Transverse colon (tissue), 4 donors: ENCODE data around the gene KIFC3. TPM values are rescaled to one million over a fixed set of nuclear protein-coding genes. Genes with fewer than 3 reads are reported as not detected.

ENCODE experiments used
- DNase-seq: peaks from one replicate; pipeline ENCODE4 v3.0.0-alpha.2; 2019
- H3K27ac ChIP-seq, 4 donors: fragments of 200-600 bp; sonication (generic); 2 replicates each; pipeline ENCODE4 v1.5.1; 2016 to 2018; ENCODE audit warnings: inconsistent platforms in 4 of 4
- H3K27me3 ChIP-seq: fragments of 200-600 bp; sonication (generic); 2 replicates; pipeline ENCODE4 v1.5.1; 2017; ENCODE audit warnings: inconsistent platforms
- H3K36me3 ChIP-seq, 4 donors: fragments of 200-600 bp; sonication (generic); 2 replicates each; pipeline ENCODE4 v1.5.1; 2017 to 2019; ENCODE audit warnings: inconsistent platforms in 4 of 4
- H3K4me1 ChIP-seq, 4 donors: fragments of 200-600 bp; sonication (generic); 2 replicates each; pipeline ENCODE4 v1.5.1; 2017 to 2020; ENCODE audit warnings: inconsistent platforms in 4 of 4
- H3K4me3 ChIP-seq, 4 donors: fragments of 200-600 bp; sonication (generic); 1 replicate in 1 of 4; 2 replicates in 3 of 4; pipeline versions ENCODE4 v1.5.1 to v1.6.1; 2017 to 2019; ENCODE audit warnings: inconsistent platforms in 4 of 4
- H3K9me3 ChIP-seq, 2 donors: fragments of 200-600 bp; sonication (generic); 2 replicates each; pipeline ENCODE4 v1.5.1; 2017 to 2019; ENCODE audit warnings: inconsistent platforms in 2 of 2
- CTCF ChIP-seq, 5 experiments: fragments of 200-600 bp in 3 of 5; fragments of 450-650 bp in 2 of 5; sonication (generic) in 3 of 5; IDR thresholded peaks; 1 replicate in 2 of 5; 2 replicates in 3 of 5; pipeline ENCODE4 v1.5.1; 2016 to 2017; ENCODE audit warnings: antibody characterized with exemption in 5 of 5, inconsistent platforms in 3 of 5, mild to moderate bottlenecking in 2 of 5, moderate library complexity in 1 of 5
- EP300 ChIP-seq: sonication (generic); formaldehyde crosslinking; IDR thresholded peaks from one replicate; pipeline ENCODE4 v1.6.1; 2017; ENCODE audit warnings: antibody characterized with exemption, low read depth
- POLR2A ChIP-seq: fragments of 450-650 bp; IDR thresholded peaks from one replicate; pipeline ENCODE4 v1.6.1; 2016; ENCODE audit warnings: antibody characterized with exemption, mild to moderate bottlenecking, moderate library complexity
- POLR2AphosphoS5 ChIP-seq, 3 donors: sonication (generic); formaldehyde crosslinking; IDR thresholded peaks; one replicate each; pipeline ENCODE4 v1.6.1; 2016; ENCODE audit warnings: antibody characterized with exemption in 3 of 3
- WGBS, 2 donors: methylation state at CpG; one replicate each; pipeline ENCODE4 v1.1.5; 2018; ENCODE audit warnings: low coverage in 1 of 2; 5-methylcytosine and 5-hydroxymethylcytosine counted together
- in situ Hi-C, 4 donors: fragments of 200-750 bp; cut with MboI; loops; one replicate each; pipeline versions ENCODE4 v1.15.0 to v1.15.1; 2017; ENCODE audit warnings: low sequenced_read_pairs in 3 of 4, low pct_ligation_motif_present in 1 of 4, low pct_unique_long_range_greater_than_20kb in 1 of 4
- intact Hi-C: fragments of 100-400 bp; cut with DNase I; formaldehyde crosslinking; loops from one replicate; pipeline ENCODE4 v1.15.1; 2023; ENCODE audit warnings: low total_unique reads
- total RNA-seq, 4 donors: library from RNA; depleted of rRNA; stranded (reverse); fragments of >200 nt; gene quantifications; one replicate each; pipeline ENCODE4 v1.1.0, GENCODE V29; 2016

Gene KIFC3
- total RNA-seq, 4 donors from 2014 or later = 5.2 to 46.8 (median 13.5) TPM

GRCh38 chr16:57801809-57802340, 416 bp downstream of the KIFC3 start:
- Histone ChIP-seq H3K36me3 (no peaks in the 10 kb centered on the region), H3K4me3 (peak overlapping the region; percentile 37 to 63 (median 53)), H3K4me1 (peaks cover 12 to 63% (median 35%) of the 10 kb centered on the region in 4 donors), H3K27me3 (peaks cover 87% of the 10 kb centered on the region), H3K9me3 (no peaks in the 10 kb centered on the region), H3K27ac (peak overlapping the region; percentile 80 to 87 (median 82))
- 11% methylated on average over 18 of the region's 45 CpGs; no CpG with 5 or more reads in 1 of the 2 donors for WGBS, 2 donors
- no peak for TF ChIP-seq CTCF (IDR thresholded peaks at IDR 0.05)
- TF ChIP-seq EP300 = no peak
- TF ChIP-seq POLR2AphosphoS5 (IDR thresholded peaks at IDR 0.05) = no peak
- TF ChIP-seq POLR2A = no peak
- intact Hi-C loops = no loop called here
- no peak for DNase-seq
- in situ Hi-C loops = no loop called here

- H3K27me3 ChIP-seq = peaks cover 85% of the 10 kb centered on the region
- peak overlapping the region; percentile 80 to 87 (median 82) for H3K27ac ChIP-seq
- intact Hi-C loops = no loop called here
- TF ChIP-seq EP300 (no peak), CTCF (IDR thresholded peaks at IDR 0.05) (no peak), POLR2A (no peak), POLR2AphosphoS5 (IDR thresholded peaks at IDR 0.05) (no peak)
- H3K9me3 ChIP-seq = no peaks in the 10 kb centered on the region
- in situ Hi-C loops = no loop called here
- H3K4me1 ChIP-seq = peaks cover 12 to 63% (median 35%) of the 10 kb centered on the region in 4 donors
- H3K4me3 ChIP-seq = peak overlapping the region; percentile 37 to 63 (median 53)
- no peaks in the 10 kb centered on the region for H3K36me3 ChIP-seq
- no peak for DNase-seq
- 30 to 43% methylated on average over 2 to 5 of the region's 5 CpGs for WGBS, 2 donors
Observed at GRCh38 chr16:57801098-57801808, 1.0 kb downstream of the KIFC3 start.

GRCh38 chr16:57800200-57801097, 1.8 kb downstream of the KIFC3 start:
- Histone ChIP-seq H3K36me3 (no peaks in the 10 kb centered on the region), H3K9me3 (no peaks in the 10 kb centered on the region), H3K4me3 (peak overlapping the region in 1 of 4 donors; percentile 63), H3K4me1 (peaks cover 12 to 63% (median 35%) of the 10 kb centered on the region in 4 donors), H3K27me3 (peaks cover 82% of the 10 kb centered on the region), H3K27ac (peak overlapping the region; percentile 24 to 87 (median 81))
- 33 to 36% methylated on average over 9 to 12 of the region's 12 CpGs for WGBS, 2 donors
- intact Hi-C loops = no loop called here
- TF ChIP-seq CTCF (IDR thresholded peaks at IDR 0.05) (no peak), EP300 (no peak), POLR2AphosphoS5 (IDR thresholded peaks at IDR 0.05) (no peak), POLR2A (no peak)
- DNase-seq = no peak
- in situ Hi-C loops = no loop called here

- no peak for DNase-seq
- Histone ChIP-seq H3K4me3 (no peak overlapping the region), H3K4me1 (peaks cover 12 to 63% (median 35%) of the 10 kb centered on the region in 4 donors), H3K36me3 (no peaks in the 10 kb centered on the region), H3K27me3 (peaks cover 76% of the 10 kb centered on the region), H3K27ac (no peak overlapping the region), H3K9me3 (no peaks in the 10 kb centered on the region)
- WGBS, 2 donors = 37 to 48% methylated on average over 4 of the region's 5 CpGs
- TF ChIP-seq CTCF (IDR thresholded peaks at IDR 0.05) (no peak), EP300 (no peak), POLR2AphosphoS5 (IDR thresholded peaks at IDR 0.05) (no peak), POLR2A (no peak)
- in situ Hi-C loops (no loop called here), intact Hi-C loops (no loop called here)
Observed at GRCh38 chr16:57799600-57800199, 2.6 kb downstream of the KIFC3 start.
